ENCODE results near the gene HAPLN2. TPM values are rescaled to one million over a fixed set of nuclear protein-coding genes. Genes with fewer than 3 reads are reported as not detected.

HAPLN2 gene
- total and polyA plus RNA-seq, 8 donors = 0.38 to 0.46 TPM; not detected in 6

- Histone ChIP-seq H3K27ac (no peak overlapping the region), H3K4me3 (no peak overlapping the region), H3K9me3 (no peaks in the 10 kb centered on the region), H3K27me3 (no peaks in the 10 kb centered on the region), H3K36me3 (no peaks in the 10 kb centered on the region), H3K4me1 (peaks cover 0 to 11% (median under 1%) of the 10 kb centered on the region in 3 donors)
- no peak for FAIRE-seq
- intact Hi-C loops (cut with DNase I) = no loop called here
- 37 to 41% methylated on average over 16 of the region's 16 CpGs for WGBS, 2 donors
- no peak for ATAC-seq
- DNase-seq = peak in 1 of 6 donors; percentile 9
- TF ChIP-seq CTCF (IDR thresholded peaks at IDR 0.05) = no peak
Measured at GRCh38 chr1:156664767-156665411, 45.7 kb downstream of the HAPLN2 start.

- ATAC-seq (no peak), DNase-seq (peak in 1 of 6 donors; percentile 17), FAIRE-seq (no peak)
- Histone ChIP-seq H3K27ac (no peak overlapping the region), H3K36me3 (no peaks in the 10 kb centered on the region), H3K4me3 (no peak overlapping the region), H3K27me3 (no peaks in the 10 kb centered on the region), H3K4me1 (peaks cover 0 to 9% (median 0%) of the 10 kb centered on the region in 3 donors), H3K9me3 (no peaks in the 10 kb centered on the region)
- WGBS, 2 donors = 49 to 50% methylated on average over 3 of the region's 3 CpGs
- TF ChIP-seq CTCF (IDR thresholded peaks at IDR 0.05) = no peak
- intact Hi-C loops (cut with DNase I) = no loop called here
Measured at GRCh38 chr1:156665539-156665938, 46.3 kb downstream of the HAPLN2 start.

GRCh38 chr1:156666862-156667609, 47.8 kb downstream of the HAPLN2 start:
- no peak overlapping the region for H3K27ac ChIP-seq
- H3K4me1 ChIP-seq = no peaks in the 10 kb centered on the region
- no peak for TF ChIP-seq CTCF (IDR thresholded peaks at IDR 0.05)
- no peak overlapping the region for H3K4me3 ChIP-seq
- DNase-seq (peak in 1 of 6 donors; percentile 38), ATAC-seq (no peak), FAIRE-seq (no peak)
- no peaks in the 10 kb centered on the region for H3K36me3 ChIP-seq
- H3K27me3 ChIP-seq = no peaks in the 10 kb centered on the region
- 80 to 86% methylated on average over 9 of the region's 9 CpGs for WGBS, 2 donors
- intact Hi-C loops (cut with DNase I) = no loop called here
- no peaks in the 10 kb centered on the region for H3K9me3 ChIP-seq

GRCh38 chr1:156667610-156667967, 48.4 kb downstream of the HAPLN2 start:
- TF ChIP-seq CTCF (IDR thresholded peaks at IDR 0.05) = no peak
- peak in 1 of 4 donors; percentile 24 for ATAC-seq
- 79% methylated on average over 5 of the region's 5 CpGs for WGBS, 2 donors
- H3K36me3 ChIP-seq = no peaks in the 10 kb centered on the region
- no peak for DNase-seq
- no peaks in the 10 kb centered on the region for H3K27me3 ChIP-seq
- FAIRE-seq = no peak
- no peak overlapping the region for H3K4me3 ChIP-seq
- intact Hi-C loops (cut with DNase I) = no loop called here
- H3K9me3 ChIP-seq = no peaks in the 10 kb centered on the region
- no peaks in the 10 kb centered on the region for H3K4me1 ChIP-seq
- no peak overlapping the region for H3K27ac ChIP-seq
